K562 (cell line): ENCODE results near the gene HOXD13. TPM values are rescaled to one million over a fixed set of nuclear protein-coding genes. Genes with fewer than 3 reads are reported as not detected.

Source experiments
- ARID1B ChIP-seq: fragments of 450-650 bp; IDR thresholded peaks from 2 replicates; pipeline ENCODE4 v1.6.1; 2016; ENCODE audit warnings: antibody characterized with exemption, mild to moderate bottlenecking, inconsistent platforms
- DDX20 ChIP-seq: fragments of 450-650 bp; IDR thresholded peaks from 2 replicates; pipeline ENCODE4 v1.6.1; 2016; ENCODE audit warnings: missing genetic modification characterization, low read depth, mild to moderate bottlenecking, missing compliant biosample characterization, moderate library complexity
- FOXK1 ChIP-seq: sonication (generic); formaldehyde crosslinking; IDR thresholded peaks from 2 replicates; pipeline ENCODE4 v1.8.0; 2022; ENCODE audit warnings: missing genetic modification reagents, mild to moderate bottlenecking, borderline replicate concordance
- HDAC3 ChIP-seq: fragments of 450-650 bp; IDR thresholded peaks from 2 replicates; pipeline ENCODE4 v1.6.1; 2018; ENCODE audit warnings: borderline replicate concordance, mild to moderate bottlenecking, moderate library complexity; ENCODE audit not compliant: partially characterized antibody
- HOXB6 ChIP-seq: fragments of 250-450 bp; sonication (Bioruptor Pico); IDR thresholded peaks from 2 replicates; pipeline ENCODE4 v1.5.1; 2022; ENCODE audit warnings: mild to moderate bottlenecking, borderline replicate concordance
- LEF1 ChIP-seq: fragments of 450-650 bp; IDR thresholded peaks from 2 replicates; pipeline ENCODE4 v1.6.1; 2016; ENCODE audit warnings: mild to moderate bottlenecking
- PTBP1 ChIP-seq: fragments of 200-400 bp; formaldehyde crosslinking; IDR thresholded peaks from 2 replicates; pipeline ENCODE4 v1.6.1; 2017; ENCODE audit warnings: low read depth, low read length
- TEAD1 ChIP-seq, 2 experiments: fragments of 450-650 bp in 1 of 2; sonication (generic) in 1 of 2; formaldehyde crosslinking; IDR thresholded peaks; 2 replicates each; pipeline versions ENCODE4 v1.4.0 to v1.8.0; 2020 to 2022; ENCODE audit warnings: mild to moderate bottlenecking in 2 of 2, missing genetic modification reagents in 1 of 2
- ZNF507 ChIP-seq: conservative IDR thresholded peaks from 2 replicates; pipeline ENCODE4 v1.6.1; 2017; ENCODE audit warnings: missing genetic modification characterization, missing compliant biosample characterization
- polyA plus RNA-seq, 8 experiments: library from polyadenylated mRNA; depleted of rRNA in 4 of 8; stranded (reverse) in 5 of 8; unstranded in 3 of 8; fragments of >200 nt; fragmentation: Nextera tagmentation in 2 of 8; fragmentation: Illumina TruSeq in 1 of 8; extraction: Ambion mirVana in 2 of 8; extraction: Trizol in 1 of 8; gene quantifications; 2 replicates each; pipeline versions ENCODE4 v1.2.1 to v1.2.3, GENCODE V29; 2011 to 2014; ENCODE audit warnings: inconsistent platforms in 1 of 8, missing spikeins in 1 of 8
- total RNA-seq, 7 experiments: library from RNA; depleted of rRNA in 6 of 7; stranded (reverse); fragments of >200 nt in 6 of 7; fragmentation: Illumina TruSeq in 2 of 7; extraction: Trizol in 2 of 7; gene quantifications; 2 replicates each; pipeline versions ENCODE4 v1.2.1 to v1.2.3, GENCODE V29; 2011 to 2021; ENCODE audit warnings: low replicate concordance in 1 of 7
- TF ChIP-seq, protein P1 (sequence below): fragments of 450-650 bp; IDR thresholded peaks from 2 replicates; pipeline ENCODE4 v1.6.1; 2017; ENCODE audit warnings: antibody characterized with exemption

The HOXD13 gene
- total and polyA plus RNA-seq, 9 of the 15 experiments (the other 6 are each of a cell fraction or from before 2014, with no cell fraction given): 0.03 to 0.04 TPM; not detected in 7

GRCh38 chr2:176096986-176097819 lies 4.7 kb downstream of the HOXD13 start (continued):
- no peak for TF ChIP-seq HOXB6 (CRISPR knock-in tag)
- no peak for TF ChIP-seq ARID1B
- no peak for TF ChIP-seq PTBP1
- TF ChIP-seq FOXK1: no peak
- TF ChIP-seq DDX20 (tag): no peak
- TF ChIP-seq, protein P1, sequence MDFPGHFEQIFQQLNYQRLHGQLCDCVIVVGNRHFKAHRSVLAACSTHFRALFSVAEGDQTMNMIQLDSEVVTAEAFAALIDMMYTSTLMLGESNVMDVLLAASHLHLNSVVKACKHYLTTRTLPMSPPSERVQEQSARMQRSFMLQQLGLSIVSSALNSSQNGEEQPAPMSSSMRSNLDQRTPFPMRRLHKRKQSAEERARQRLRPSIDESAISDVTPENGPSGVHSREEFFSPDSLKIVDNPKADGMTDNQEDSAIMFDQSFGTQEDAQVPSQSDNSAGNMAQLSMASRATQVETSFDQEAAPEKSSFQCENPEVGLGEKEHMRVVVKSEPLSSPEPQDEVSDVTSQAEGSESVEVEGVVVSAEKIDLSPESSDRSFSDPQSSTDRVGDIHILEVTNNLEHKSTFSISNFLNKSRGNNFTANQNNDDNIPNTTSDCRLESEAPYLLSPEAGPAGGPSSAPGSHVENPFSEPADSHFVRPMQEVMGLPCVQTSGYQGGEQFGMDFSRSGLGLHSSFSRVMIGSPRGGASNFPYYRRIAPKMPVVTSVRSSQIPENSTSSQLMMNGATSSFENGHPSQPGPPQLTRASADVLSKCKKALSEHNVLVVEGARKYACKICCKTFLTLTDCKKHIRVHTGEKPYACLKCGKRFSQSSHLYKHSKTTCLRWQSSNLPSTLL: no peak
- TF ChIP-seq TEAD1 (CRISPR knock-in tag; IDR thresholded peaks at IDR 0.05): no peak
- TF ChIP-seq ZNF507 (tag): no peak
- no peak for TF ChIP-seq HDAC3
- TF ChIP-seq LEF1: no peak; the same call in 1 of the 2 replicates
